GM23248 (cell line): Measurements from ENCODE around the gene BRD8.

ENCODE experiments used
- EZH2 ChIP-seq: fragments of 200-600 bp; sonication (generic); IDR thresholded peaks from 2 replicates; pipeline ENCODE4 v1.6.1; 2018; ENCODE audit warnings: antibody characterized with exemption, mild to moderate bottlenecking; ENCODE audit not compliant: insufficient read depth, poor library complexity, severe bottlenecking
- EZH2phosphoT487 ChIP-seq: fragments of 200-600 bp; sonication (generic); IDR thresholded peaks from 2 replicates; pipeline ENCODE4 v1.6.1; 2018; ENCODE audit warnings: antibody characterized with exemption, moderate library complexity, mild to moderate bottlenecking, low read depth; ENCODE audit not compliant: insufficient read depth

DNA sequence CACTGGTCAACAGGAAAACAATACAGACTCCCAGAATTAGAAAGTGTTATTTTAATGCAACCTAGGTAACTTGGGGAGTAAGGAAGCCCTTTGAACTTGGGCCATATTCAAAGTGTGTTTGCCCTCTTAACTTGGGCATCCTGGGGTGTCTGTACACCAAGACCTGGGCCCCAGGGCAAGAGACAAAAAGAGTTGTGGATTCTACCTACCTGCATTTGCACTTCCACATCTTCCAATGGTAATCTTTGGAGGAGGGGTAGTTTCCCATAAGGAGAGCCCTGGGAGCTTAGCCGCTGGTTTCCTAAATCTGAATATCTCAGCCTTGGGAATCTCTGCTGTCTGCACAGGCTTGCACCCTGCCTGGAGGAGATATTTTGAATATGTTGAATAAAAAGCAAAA lies 86.1 kb downstream of the BRD8 start:
- TF ChIP-seq EZH2 (no peak), EZH2phosphoT487 (no peak)
